CD4-positive, alpha-beta T cell treated with Interleukin-6 at 100 ng/mL for 8 hours (primary cell): ENCODE measurements around the gene AMBRA1.

Experiments used
- DNase-seq: peaks from one replicate; pipeline ENCODE4 v3.0.0-alpha.2; 2020; ENCODE audit warnings: mixed read lengths, low spot score

Gene AMBRA1

GRCh38 chr11:46508360-46508759 is 85.5 kb downstream of the AMBRA1 start:
- no peak for DNase-seq

GRCh38 chr11:46506483-46506791 is 87.4 kb downstream of the AMBRA1 start:
- no peak for DNase-seq

GRCh38 chr11:46505741-46506482 is 87.9 kb downstream of the AMBRA1 start:
- DNase-seq = no peak

- DNase-seq = no peak
These were observed 88.8 kb downstream of the AMBRA1 start for GRCh38 chr11:46504817-46505613.

GRCh38 chr11:46499821-46500220 is 94.0 kb downstream of the AMBRA1 start:
- no peak for DNase-seq

- no peak for DNase-seq
These were observed 94.9 kb downstream of the AMBRA1 start for GRCh38 chr11:46498968-46499367.

GRCh38 chr11:46498179-46498578 is 95.6 kb downstream of the AMBRA1 start:
- no peak for DNase-seq

GRCh38 chr11:46497498-46497897 is 96.3 kb downstream of the AMBRA1 start:
- DNase-seq = no peak

GRCh38 chr11:46493791-46494190 is 100.0 kb downstream of the AMBRA1 start:
- DNase-seq = no peak

GRCh38 chr11:46492532-46492931 is 101.3 kb downstream of the AMBRA1 start:
- no peak for DNase-seq

- no peak for DNase-seq
These were observed 102.0 kb downstream of the AMBRA1 start for GRCh38 chr11:46491661-46492330.

- no peak for DNase-seq
These were observed 103.2 kb downstream of the AMBRA1 start for GRCh38 chr11:46490666-46491065.

GRCh38 chr11:46489656-46490560 is 103.9 kb downstream of the AMBRA1 start:
- DNase-seq = peak; percentile 28

- no peak for DNase-seq
These were observed 107.9 kb downstream of the AMBRA1 start for GRCh38 chr11:46485856-46486443.

GRCh38 chr11:46484101-46484500 is 109.7 kb downstream of the AMBRA1 start:
- no peak for DNase-seq

- DNase-seq = no peak
These were observed 112.9 kb downstream of the AMBRA1 start for GRCh38 chr11:46480909-46481308.

- DNase-seq = no peak
These were observed 113.6 kb downstream of the AMBRA1 start for GRCh38 chr11:46480166-46480726.

GRCh38 chr11:46479601-46480000 is 114.2 kb downstream of the AMBRA1 start:
- no peak for DNase-seq

GRCh38 chr11:46478196-46478595 is 115.6 kb downstream of the AMBRA1 start:
- DNase-seq = no peak

GRCh38 chr11:46477136-46477535 is 116.7 kb downstream of the AMBRA1 start:
- no peak for DNase-seq

- DNase-seq = no peak
These were observed 117.8 kb downstream of the AMBRA1 start for GRCh38 chr11:46475926-46476545.
